GM11168 (cell line): ENCODE data around the gene ERMAP.

ENCODE experiments used
- in situ Hi-C: fragments of 300-500 bp; cut with MboI; formaldehyde crosslinking; loops from one replicate; pipeline ENCODE4 v1.12.0; 2022; ENCODE audit warnings: low sequenced_read_pairs; ENCODE audit not compliant: unreplicated experiment

ERMAP gene, protein sequence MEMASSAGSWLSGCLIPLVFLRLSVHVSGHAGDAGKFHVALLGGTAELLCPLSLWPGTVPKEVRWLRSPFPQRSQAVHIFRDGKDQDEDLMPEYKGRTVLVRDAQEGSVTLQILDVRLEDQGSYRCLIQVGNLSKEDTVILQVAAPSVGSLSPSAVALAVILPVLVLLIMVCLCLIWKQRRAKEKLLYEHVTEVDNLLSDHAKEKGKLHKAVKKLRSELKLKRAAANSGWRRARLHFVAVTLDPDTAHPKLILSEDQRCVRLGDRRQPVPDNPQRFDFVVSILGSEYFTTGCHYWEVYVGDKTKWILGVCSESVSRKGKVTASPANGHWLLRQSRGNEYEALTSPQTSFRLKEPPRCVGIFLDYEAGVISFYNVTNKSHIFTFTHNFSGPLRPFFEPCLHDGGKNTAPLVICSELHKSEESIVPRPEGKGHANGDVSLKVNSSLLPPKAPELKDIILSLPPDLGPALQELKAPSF

DNA sequence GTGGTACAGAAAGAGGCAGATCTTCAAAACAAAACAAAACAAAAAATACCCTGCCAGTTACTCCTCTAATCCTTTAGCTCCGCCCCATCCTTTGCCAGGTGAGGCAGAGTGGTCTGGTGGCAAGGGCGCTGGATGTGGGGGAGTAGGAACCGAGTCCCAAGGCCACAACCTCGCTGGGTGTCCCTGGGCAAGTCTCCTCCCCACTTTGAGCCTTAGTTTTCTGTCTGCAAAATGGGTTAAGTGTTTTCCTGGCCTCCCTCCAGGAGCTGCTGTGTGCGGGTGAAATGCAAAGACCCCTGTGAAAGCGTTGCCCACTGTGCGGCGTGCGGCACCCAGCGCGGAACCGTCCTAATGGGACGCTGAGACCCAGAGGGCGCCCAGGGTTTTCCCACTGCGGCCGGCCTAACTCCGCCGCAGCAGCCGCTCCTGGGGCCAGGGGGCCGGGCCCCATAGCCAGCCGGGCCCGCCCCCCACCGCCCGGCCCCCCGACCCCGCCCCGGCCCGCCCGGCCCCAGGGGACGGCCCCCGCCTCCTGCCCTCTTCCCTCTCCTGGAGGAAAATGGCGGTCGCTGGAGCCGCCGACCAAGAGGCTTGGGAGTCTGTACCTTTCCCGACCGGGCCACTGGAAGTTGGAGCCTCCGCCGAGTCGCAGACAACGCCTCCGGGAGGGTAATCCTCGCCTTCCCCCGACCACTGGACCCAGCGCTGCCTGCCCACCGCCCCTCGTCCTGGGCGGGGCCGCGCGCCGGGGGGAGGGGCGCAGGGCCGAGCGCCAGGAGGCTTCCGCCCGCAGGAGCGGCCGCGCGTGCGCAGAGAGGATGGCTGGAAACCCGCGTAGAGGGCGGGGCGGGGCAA lies at the start of gene ERMAP, which contains the start of gene SVBP:
Gene ERMAP, plus strand, starts transcription at position 538 of the 855 bp plus-strand sequence. CDS start 13,327 bp downstream, outside the sequence.
Gene SVBP, minus strand, starts transcription at position 813 of the 855 bp plus-strand sequence. CDS start 853 bp downstream, outside the sequence.
- in situ Hi-C loops, result no loop called here

DNA sequence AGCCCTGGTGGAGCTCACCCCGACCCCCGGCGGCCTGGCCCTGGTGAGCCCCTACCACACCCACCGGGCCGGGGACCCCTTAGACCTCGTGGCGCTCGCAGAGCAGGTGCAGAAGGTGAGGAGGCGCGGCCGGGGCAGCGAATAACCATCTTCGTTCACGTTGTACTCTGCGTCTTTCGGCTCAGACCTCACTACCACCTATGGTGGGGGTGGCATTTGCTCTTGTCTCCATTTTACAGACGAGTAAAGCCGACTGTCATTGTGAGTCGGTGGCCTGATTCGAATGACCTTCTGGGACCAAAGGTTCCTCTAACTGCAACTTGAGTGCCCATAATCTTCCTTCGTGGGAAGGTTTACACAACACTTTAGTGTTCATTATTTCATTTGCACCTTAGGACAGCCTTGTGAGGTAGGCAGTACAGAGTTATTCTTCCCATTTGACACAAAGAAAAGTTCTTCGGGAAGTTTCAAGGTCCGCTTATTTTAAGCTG lies 49.4 kb upstream of the ERMAP start:
- in situ Hi-C loops, result loop anchor here (10.0 kb wide), 1 partner anchor 193 kb away; no protein-coding TSS in a partner anchor

DNA sequence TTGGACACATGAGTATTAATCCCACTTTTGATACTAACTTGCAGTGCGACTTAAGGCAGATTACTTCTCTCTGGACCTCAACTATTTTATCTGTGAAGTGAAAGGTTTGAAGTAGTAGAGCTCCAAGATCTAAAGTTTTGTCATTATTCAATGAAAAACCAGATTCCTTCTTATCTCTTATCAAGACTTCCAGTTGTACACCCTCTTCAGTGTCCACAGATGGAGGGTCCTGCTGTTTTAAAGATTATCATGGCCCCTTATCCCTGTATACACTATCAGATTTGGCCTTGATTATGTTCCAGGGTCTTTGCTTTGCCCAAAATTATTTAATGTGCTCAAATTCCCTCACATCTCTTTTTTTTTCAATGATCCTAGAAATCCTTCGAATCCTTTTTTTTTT lies 48.8 kb upstream of the ERMAP start:
- in situ Hi-C loops, result loop anchor here (10.0 kb wide), 1 partner anchor 193 kb away; no protein-coding TSS in a partner anchor

DNA sequence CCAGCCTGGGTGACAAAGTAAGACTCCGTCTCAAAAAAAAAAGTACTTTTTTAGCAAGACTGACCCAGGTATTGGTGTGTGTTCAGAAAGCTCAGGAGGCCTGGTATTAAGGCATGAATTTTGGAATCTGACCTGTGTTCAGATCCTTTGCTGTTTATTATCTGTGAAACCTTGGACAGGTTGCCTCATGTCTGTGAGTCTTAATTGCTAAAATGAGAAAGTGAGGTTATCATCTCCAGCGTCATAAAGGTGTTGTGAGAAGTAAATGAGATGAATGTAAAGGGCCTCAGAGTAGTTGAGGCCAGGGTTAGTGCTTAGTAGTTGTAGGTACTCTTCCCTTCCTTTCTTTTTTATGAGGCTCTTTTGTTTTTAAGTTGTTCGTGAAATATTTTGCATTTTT lies 47.1 kb upstream of the ERMAP start:
- in situ Hi-C loops, result loop anchor here (10.0 kb wide), 1 partner anchor 195 kb away; no protein-coding TSS in a partner anchor

DNA sequence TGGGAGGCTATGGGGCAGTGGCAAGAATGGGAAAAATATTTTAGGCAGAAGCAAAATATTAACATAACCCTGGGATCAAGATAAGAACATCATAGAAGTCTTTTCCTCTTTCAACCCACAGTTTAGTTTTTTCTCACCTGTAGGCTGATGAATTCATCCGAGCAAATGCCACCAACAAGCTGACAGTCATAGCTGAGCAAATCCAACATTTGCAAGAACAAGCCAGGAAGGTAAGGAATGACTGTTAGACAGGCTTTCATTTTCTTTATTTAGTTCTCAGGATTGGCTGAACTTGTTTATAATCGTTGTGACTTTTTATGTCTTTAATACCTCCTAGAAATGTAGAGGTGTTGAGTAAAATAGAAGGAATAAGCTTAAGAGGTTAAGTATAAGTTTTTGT lies 43.5 kb upstream of the ERMAP start:
- in situ Hi-C loops, result no loop called here

DNA sequence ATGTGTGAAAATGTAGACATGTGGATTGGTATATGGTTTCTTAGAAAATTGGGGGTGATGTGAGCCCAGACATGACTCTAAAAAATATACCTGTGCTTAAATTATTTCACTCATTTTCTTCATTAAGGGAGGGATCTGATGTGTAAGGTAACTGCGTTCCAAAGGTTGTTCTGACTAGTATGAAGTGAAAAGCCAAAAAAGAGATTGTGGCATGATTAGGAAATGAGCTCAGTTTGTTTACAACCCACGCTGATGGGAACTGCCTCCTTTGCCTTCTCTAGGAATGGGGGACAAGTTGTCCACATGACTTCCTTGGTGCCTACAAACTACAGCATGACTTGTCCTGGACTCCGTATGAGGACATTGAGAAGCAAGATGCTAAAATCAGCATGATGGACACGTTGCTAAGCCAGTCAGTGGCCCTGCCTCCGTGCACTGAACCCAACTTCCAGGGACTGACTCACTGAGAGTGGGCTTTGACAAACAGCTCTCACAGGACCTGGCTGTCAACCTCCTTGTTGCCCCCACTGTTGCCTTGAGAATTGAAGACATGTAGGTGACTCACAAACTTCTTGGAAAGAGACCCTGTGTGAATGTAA lies 41.9 kb upstream of the ERMAP start:
- in situ Hi-C loops, result no loop called here

DNA sequence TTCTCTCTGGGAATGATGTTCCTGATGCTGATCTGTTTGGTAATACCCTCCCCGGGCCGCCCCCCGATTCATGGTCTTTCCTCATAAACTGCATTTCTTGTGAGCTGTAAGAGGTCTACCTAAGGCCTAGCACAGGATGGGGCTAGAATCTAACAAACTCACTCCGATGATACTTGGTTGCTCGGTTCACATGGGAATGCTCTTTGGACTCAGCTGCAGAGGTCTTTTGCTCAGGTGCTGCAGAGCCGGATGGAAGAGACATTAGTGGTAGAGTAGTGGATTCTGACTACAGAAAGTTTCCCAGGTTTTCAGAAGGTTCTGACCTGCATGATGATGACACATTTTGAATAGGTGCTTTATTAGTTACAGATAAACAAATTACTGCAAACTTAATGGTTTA lies 40.4 kb upstream of the ERMAP start:
- in situ Hi-C loops, result no loop called here

DNA sequence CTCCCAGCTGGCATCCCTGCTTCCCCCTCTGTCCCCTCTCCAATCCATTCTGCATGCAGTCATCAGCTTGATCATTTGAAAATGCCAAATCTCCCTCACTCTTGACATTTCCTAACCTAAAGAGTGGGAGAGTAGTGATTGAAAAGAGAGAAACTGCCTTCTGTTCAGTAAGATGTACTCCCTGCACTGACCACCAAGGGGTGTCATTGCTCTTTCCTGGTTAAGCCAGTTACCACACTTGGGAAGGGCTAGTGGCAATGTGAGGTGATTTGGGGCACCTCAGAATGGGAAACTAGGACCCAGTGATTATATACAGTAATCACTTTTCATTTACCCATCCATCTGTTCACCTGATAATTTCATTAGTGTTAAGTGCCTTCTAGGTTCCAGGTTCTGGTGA lies 39.1 kb upstream of the ERMAP start:
- in situ Hi-C loops, result no loop called here

DNA sequence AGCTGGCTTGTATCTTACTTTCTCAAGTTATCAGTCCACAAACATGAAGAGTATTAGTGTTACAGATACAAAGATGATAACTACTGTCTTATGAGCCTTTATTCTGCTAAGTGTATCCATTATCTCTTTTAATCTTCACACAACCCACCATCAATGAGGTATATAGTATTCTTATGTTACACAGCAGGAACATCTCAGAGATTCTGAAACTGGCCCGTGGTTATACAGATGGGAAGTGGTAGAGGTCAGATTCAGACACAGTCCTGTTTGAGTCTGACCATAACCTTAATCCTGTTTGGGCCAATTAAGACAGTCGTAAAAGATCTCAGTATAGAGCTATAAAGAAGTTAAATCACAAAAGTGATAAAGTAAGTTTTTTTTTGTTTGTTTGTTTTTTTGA lies 37.2 kb upstream of the ERMAP start:
- in situ Hi-C loops, result no loop called here

DNA sequence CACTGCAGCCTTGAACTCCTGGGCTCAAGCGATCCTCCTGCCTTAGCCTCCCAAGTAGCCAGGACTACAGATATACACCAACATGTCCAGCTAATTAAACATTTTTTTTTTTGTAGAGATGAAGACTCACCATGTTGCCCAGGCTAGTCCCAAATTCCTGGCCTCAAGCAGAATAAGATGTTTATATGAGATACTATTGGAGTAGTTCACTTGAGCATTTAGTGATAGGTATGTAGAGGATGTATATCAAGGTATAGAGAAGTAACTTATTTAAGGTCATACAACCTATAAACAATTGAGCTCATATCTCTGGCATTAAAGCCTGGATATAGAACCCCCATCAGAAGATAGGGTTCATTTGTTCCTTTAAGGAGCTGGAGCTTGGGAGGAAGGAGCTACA lies 36.7 kb upstream of the ERMAP start:
- in situ Hi-C loops, result no loop called here

DNA sequence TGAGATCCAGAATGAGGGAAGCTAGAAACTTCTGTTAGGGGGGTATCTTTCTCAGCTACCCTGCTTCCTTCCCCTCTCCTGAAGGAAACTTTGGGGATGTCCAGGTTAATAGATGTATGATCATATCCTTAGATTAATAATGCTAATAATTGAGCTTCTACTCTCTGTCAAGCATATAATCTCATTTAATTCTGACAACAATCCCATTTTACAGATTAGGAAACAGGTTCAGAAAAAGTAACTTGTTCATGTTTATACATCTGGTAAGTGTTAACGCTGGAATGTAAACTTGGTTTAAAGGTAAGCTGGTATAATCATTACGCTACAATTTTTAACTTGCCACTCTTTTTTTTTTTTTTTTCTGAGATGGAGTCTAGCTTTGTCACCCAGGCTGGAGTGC lies 33.8 kb upstream of the ERMAP start:
- in situ Hi-C loops, result no loop called here

DNA sequence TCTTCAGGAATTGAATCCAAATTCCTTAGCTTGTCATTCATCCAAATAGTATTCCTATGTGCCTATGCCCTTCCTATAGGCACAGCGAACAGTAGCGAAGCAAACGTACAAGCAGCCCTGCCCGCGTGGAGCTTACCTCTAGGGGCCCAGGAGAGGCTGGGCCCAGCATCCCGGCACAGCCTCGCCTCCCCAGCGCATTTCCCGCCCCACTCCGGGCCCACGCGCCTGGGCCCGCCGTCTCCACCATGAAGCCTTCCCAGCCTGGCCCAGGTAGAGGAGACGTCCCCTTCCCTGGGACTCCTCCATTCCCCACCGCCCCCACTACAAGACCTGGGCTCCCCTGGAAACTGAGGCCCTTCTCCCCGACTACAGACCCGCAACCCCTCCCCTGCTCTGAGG lies 32.4 kb upstream of the ERMAP start:
- in situ Hi-C loops, result no loop called here

DNA sequence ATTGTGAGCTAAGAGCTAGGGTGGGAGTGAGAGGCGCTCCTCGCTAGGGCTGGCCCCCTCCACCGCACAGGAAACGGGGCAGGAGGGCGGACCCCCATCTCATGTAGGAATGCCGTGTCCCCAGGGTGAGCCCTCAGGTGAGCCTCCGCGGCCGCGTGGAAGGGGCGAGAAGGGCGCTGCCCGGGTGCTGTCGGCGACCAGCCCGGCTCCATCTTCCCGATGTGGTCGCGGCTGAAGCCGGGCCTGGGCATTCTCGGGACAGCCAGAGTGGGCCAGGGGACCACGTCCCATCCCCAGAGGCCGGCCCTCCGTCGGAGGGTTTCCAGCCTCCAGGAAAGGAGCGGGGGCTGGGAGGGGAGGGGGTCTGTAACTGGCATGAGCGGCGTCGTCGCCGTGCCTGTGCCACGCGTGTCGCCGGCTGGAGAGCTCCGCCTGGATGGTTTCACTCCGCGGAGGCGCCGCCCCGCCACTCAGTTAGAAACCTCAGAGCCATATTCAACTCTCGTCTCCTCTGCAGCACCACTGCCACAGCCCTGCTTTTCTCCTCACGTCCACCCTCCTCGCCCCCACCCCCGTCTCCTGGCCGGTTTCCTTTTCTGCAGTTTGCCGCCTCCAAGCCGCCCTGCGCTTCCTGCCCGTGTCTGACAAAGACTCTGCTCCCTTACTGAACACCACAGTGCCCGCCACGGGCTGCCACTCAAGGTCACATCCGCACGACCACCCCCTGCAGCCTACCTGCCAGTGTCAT lies 31.8 kb upstream of the ERMAP start, which contains the start of gene TMEM269:
Gene TMEM269, plus strand, starts transcription at position 46 of the 748 bp plus-strand sequence. CDS start 4,903 bp downstream, outside the sequence.
- in situ Hi-C loops, result no loop called here

DNA sequence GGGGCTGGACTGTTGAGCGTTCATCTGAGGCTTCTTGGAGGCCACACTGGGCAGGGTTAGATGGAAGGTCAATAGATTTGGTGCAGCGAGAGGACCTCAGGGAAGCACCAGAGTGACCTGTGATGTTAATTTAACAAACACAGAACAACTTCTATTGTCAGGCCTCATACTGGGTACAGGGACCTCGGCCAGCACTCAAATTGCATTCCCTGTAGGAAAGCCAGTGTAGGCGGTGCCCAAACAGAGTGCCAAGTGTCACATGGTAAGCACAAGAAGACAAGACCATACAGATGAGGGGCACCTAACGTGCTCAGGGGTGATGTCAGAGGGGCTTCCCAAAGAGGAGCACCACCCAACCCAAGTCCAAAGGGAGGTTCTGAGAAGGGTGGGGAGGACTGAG lies 30.8 kb upstream of the ERMAP start:
- in situ Hi-C loops, result no loop called here

DNA sequence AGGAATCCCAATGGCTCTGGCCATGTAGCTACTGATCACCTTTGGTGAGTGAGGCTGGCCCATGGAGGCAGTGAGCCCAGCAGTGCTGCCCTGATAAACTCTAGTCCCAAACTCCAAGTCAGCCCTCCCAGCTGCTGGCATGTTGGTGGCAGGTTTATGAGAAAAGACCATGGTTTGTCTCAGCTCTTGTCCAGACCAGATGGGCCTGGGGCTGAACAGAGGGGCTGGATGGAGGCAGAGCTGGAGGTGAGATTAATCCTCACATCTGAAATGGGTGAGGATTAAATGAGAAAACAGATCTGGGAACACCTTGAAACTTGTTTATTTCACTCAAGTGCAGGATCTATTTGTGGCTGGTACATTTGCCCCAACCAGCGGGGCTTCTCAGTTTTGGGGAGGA lies 28.9 kb upstream of the ERMAP start:
- in situ Hi-C loops, result no loop called here

DNA sequence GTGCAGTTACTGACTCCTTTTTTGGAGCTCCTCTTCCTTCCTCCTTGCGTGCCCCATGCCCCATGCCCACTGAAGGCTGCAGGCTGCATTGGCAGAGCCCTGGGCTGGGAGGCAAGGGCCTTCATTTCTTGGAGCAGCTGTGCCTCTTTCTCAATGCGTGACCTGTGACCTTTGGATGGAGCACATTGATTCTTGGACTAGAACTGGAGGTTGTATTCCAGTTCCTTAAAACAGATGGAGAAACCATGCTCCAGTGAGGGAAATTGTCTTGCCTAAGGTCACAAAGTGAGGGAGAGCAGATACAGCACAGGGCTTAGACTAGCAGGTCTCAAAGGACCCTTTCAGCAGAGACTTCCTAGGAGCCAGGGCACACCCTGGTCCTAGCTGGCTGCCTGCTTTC lies 23.1 kb upstream of the ERMAP start:
- in situ Hi-C loops, result no loop called here

DNA sequence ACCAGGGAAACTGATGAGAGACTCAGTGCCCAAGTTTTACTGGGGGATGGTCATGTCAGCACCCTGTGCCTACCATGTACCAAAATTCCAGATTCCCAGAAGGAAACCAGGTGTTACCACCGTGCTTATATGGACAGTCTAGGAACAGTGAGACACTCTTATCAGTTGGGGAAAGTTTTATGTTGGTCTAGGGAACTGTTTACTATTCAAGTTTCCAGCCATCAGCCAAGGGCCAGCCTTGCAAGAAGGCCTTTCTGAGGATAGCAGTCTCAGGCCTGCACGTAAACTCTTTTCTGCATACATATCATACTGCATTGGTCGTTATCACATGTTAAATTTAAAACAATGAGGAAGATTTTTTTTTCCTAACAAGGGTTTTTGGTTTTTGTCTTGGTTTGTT lies 19.5 kb upstream of the ERMAP start:
- in situ Hi-C loops, result no loop called here

DNA sequence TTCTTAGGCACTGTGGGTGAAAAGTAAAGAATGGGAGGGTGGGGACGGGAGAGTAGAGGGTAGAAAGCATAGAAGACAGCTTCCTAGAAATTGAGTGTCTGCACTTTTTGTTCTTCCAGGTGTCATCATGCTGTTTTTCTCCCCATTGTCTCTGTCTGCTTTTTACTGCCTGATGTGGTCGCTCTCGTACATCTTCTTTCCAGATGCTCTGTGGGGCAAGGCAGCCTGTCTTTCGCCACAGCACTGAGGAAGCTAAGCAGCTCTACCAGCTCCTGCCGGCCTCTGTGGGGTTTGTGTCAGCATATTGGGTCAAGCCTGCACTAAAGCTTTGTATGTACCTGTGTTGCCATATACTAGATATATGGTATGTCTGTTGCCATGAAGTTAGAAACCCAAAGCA lies 18.9 kb upstream of the ERMAP start:
- in situ Hi-C loops, result no loop called here

DNA sequence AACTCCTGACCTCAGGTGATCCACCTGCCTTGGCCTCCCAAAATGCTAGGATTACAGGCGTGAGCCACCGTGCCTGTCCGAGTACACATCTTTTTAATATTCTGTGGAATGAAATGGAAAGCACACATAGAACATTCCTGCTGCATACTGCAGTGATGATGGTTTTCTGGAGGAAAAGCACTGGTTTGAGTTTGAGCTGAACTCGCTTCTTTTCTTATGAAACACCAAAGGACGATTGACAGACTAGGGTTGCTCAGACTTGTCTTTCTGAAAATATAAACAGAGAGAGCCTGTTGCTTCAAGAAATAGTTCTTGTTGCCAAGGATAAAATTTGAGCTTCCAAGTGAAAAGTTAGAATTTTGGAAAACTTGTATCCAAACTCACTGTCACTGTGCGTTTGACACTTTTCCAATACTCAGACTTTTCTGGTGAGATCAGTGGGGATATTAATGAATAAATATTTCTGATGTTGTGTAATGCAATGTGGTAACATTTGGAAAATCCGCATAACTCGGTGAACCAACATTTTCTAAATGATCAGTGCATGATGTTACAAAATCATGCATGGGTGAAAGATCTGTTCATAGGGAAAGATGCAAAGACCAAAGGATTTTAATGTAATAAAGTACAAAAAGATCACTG lies 15.0 kb upstream of the ERMAP start:
- in situ Hi-C loops, result no loop called here
